Adrenal gland (tissue), 12 donors: ENCODE data around the gene SIM2. TPM values are rescaled to one million over a fixed set of nuclear protein-coding genes. Genes with fewer than 3 reads are reported as not detected.

Experiments used
- DNase-seq, 7 donors: peaks; one replicate each; pipeline ENCODE4 v3.0.0-alpha.2; 2019 to 2020
- H3K27ac ChIP-seq, 5 donors: fragments of 200-600 bp; sonication (generic) in 4 of 5; 1 replicate in 3 of 5; 2 replicates in 2 of 5; pipeline versions ENCODE4 v1.5.1 to v1.8.0; 2016 to 2020; ENCODE audit warnings: mild to moderate bottlenecking in 1 of 5
- H3K27me3 ChIP-seq: fragments of 200-600 bp; 2 replicates; pipeline ENCODE4 v1.8.0; 2021
- H3K36me3 ChIP-seq, 2 donors: fragments of 200-600 bp; replicated peaks in 1 of 2; 1 replicate in 1 of 2; 2 replicates in 1 of 2; pipeline versions ENCODE4 v1.5.1 to v1.8.0; 2018 to 2022
- H3K4me1 ChIP-seq, 2 donors: fragments of 200-600 bp; replicated peaks in 1 of 2; 1 replicate in 1 of 2; 2 replicates in 1 of 2; pipeline versions ENCODE4 v1.5.1 to v1.8.0; 2018 to 2021
- H3K4me3 ChIP-seq, 4 donors: fragments of 200-600 bp; sonication (generic) in 3 of 4; one replicate each; pipeline ENCODE4 v1.5.1; 2016 to 2018
- H3K9me3 ChIP-seq, 3 donors: fragments of 200-600 bp; sonication (generic) in 1 of 3; replicated peaks in 1 of 3; 1 replicate in 2 of 3; 2 replicates in 1 of 3; pipeline versions ENCODE4 v1.5.1 to v1.8.0; 2016 to 2021
- POLR2A ChIP-seq, 2 donors: fragments of 450-650 bp; IDR thresholded peaks; one replicate each; pipeline ENCODE4 v1.6.1; 2017; ENCODE audit warnings: antibody characterized with exemption in 2 of 2, mild to moderate bottlenecking in 2 of 2, moderate library complexity in 1 of 2
- WGBS, 4 donors: extraction: QIAGEN DNeasy Blood & Tissue Kit in 2 of 4; methylation state at CpG; one replicate each; pipeline versions ENCODE4 v1.1.5 to v1.1.7; 2013 to 2017; 5-methylcytosine and 5-hydroxymethylcytosine counted together
- intact Hi-C, 2 donors: fragments of 100-400 bp; cut with DNase I; formaldehyde crosslinking; loops; one replicate each; pipeline versions ENCODE4 v1.14.1 to v1.15.0; 2022 to 2023
- polyA plus RNA-seq, 3 donors: library from polyadenylated mRNA; stranded (reverse); fragments of 200-250 nt in 2 of 3; fragments of 350-450 nt in 1 of 3; fragmentation: Illumina TruSeq in 1 of 3; extraction: RNeasy Lipid Tissue Mini Kit (QIAGEN cat#74804) in 1 of 3; gene quantifications; one replicate each; pipeline ENCODE4 v1.2.3, GENCODE V29; 2013 to 2014
- total RNA-seq, 9 donors: library from RNA; depleted of rRNA in 4 of 9; stranded (reverse); fragments of >200 nt in 4 of 9; fragments of 120-200 nt in 1 of 9; fragmentation: NEBNext Ultra II Directional in 1 of 9; extraction: Animal tissue kit (Norgen Biotek cat#: 25700) in 1 of 9; gene quantifications; one replicate each; pipeline versions ENCODE4 v1.1.0 to v1.2.4, GENCODE V29; 2013 to 2023
- TF ChIP-seq, protein P1 (sequence below), 6 experiments: fragments of 450-650 bp in 4 of 6; fragments of 200-600 bp in 2 of 6; sonication (generic) in 1 of 6; IDR thresholded peaks; 1 replicate in 5 of 6; 2 replicates in 1 of 6; pipeline versions ENCODE4 v1.5.1 to v1.8.0; 2016 to 2021; ENCODE audit warnings: antibody characterized with exemption in 6 of 6, mild to moderate bottlenecking in 2 of 6, moderate library complexity in 1 of 6
- donor health status: healthy with polysubstance abuse.
- donor health status: Bipolar disorder and iron deficiency.
- donor health status: DM: yes; HTN: yes; CAD: no.
- donor health status: DM: no; HTN: no; CAD: no.
- donor health status: DM: no; HTN: no; CAD: no.
- donor health status: DM: yes; HTN: yes; CAD: no.

SIM2 gene
- total and polyA plus RNA-seq, 12 donors: 0.03 to 0.55 (median 0.15) TPM; not detected in 5

DNA sequence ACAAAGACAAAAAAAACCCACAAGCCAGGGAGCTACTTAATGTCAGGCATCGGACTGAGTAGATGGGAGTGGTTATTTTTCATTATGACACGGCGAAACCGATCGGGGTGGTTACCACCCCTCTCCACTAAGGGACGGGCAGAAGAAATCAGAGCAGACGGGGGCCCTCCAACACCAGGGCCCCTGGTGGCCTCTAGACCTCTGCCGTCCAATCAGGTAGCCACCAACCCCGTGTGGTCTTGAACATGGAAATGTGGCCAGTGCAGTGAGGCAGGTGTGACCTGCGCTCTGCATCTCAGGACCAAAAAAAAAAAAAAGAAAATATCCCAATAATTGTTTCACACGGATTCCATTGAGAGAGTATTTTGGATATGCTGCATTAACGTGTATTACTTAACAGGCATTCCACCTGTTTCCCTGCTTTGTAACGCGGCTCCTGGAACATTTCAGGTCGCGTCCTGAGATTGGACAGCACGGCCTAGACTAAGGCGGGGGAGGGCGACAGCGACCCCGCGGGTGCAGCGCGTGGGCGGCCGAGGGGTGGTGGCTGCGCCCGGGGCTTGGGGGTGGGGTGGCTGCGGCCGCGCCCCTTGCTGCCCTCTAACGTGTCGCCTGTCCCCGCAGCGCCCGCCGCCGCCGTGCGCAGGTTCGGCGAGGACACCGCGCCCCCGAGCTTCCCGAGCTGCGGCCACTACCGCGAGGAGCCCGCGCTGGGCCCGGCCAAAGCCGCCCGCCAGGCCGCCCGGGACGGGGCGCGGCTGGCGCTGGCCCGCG lies 48.3 kb downstream of the SIM2 start:
- intact Hi-C loops: loop anchor here (5.0 to 10.0 kb wide), 2 partner anchors 110 to 178 kb away; no protein-coding TSS in a partner anchor
- H3K27me3 ChIP-seq: peaks cover 5% of the 10 kb centered on the region
- peaks cover 0 to 3% of the 10 kb centered on the region in 2 donors for H3K4me1 ChIP-seq
- no peak overlapping the region for H3K27ac ChIP-seq
- TF ChIP-seq, protein P1, sequence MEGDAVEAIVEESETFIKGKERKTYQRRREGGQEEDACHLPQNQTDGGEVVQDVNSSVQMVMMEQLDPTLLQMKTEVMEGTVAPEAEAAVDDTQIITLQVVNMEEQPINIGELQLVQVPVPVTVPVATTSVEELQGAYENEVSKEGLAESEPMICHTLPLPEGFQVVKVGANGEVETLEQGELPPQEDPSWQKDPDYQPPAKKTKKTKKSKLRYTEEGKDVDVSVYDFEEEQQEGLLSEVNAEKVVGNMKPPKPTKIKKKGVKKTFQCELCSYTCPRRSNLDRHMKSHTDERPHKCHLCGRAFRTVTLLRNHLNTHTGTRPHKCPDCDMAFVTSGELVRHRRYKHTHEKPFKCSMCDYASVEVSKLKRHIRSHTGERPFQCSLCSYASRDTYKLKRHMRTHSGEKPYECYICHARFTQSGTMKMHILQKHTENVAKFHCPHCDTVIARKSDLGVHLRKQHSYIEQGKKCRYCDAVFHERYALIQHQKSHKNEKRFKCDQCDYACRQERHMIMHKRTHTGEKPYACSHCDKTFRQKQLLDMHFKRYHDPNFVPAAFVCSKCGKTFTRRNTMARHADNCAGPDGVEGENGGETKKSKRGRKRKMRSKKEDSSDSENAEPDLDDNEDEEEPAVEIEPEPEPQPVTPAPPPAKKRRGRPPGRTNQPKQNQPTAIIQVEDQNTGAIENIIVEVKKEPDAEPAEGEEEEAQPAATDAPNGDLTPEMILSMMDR (IDR thresholded peaks at IDR 0.05): no peak
- no peak for TF ChIP-seq POLR2A (IDR thresholded peaks at IDR 0.05)
- WGBS, 4 donors: 10 to 45% (median 21%) methylated on average over 16 to 62 of the region's 62 CpGs
- no peaks in the 10 kb centered on the region for H3K36me3 ChIP-seq
- no peaks in the 10 kb centered on the region for H3K9me3 ChIP-seq
- peak in 1 of 7 donors; percentile 20 for DNase-seq
- H3K4me3 ChIP-seq: peak overlapping the region in 2 of 4 donors; percentile 9 to 51

DNA sequence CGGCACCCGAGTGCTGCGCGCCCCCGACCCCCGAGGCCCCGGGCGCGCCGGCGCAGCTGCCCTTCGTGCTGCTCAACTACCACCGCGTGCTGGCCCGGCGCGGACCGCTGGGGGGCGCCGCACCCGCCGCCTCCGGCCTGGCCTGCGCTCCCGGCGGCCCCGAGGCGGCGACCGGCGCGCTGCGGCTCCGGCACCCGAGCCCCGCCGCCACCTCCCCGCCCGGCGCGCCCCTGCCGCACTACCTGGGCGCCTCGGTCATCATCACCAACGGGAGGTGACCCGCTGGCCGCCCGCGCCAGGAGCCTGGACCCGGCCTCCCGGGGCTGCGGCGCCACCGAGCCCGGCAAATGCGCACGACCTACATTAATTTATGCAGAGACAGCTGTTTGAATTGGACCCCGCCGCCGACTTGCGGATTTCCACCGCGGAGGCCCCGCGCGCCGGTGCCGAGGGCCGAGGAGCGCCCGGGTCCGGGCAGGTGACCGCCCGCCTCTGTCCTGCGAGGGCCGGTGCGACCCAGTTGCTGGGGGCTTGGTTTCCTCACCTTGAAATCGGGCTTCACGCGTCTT lies 49.0 kb downstream of the SIM2 start:
- WGBS, 4 donors: 4 to 71% (median 18%) methylated on average over 3 to 80 of the region's 80 CpGs
- no peak for TF ChIP-seq POLR2A (IDR thresholded peaks at IDR 0.05)
- TF ChIP-seq, protein P1 (IDR thresholded peaks at IDR 0.05): peak in 1 of 6 experiments; percentile 59
- Histone ChIP-seq H3K4me1 (peaks cover 0 to 3% of the 10 kb centered on the region in 2 donors), H3K27me3 (peaks cover 5% of the 10 kb centered on the region), H3K27ac (no peak overlapping the region), H3K36me3 (no peaks in the 10 kb centered on the region), H3K4me3 (peak overlapping the region in 2 of 4 donors; percentile 32 to 68), H3K9me3 (no peaks in the 10 kb centered on the region)
- peak; percentile 29 to 69 (median 49) for DNase-seq
- intact Hi-C loops: loop anchor here (5.0 to 10.0 kb wide), 2 partner anchors 109 to 177 kb away; no protein-coding TSS in a partner anchor

DNA sequence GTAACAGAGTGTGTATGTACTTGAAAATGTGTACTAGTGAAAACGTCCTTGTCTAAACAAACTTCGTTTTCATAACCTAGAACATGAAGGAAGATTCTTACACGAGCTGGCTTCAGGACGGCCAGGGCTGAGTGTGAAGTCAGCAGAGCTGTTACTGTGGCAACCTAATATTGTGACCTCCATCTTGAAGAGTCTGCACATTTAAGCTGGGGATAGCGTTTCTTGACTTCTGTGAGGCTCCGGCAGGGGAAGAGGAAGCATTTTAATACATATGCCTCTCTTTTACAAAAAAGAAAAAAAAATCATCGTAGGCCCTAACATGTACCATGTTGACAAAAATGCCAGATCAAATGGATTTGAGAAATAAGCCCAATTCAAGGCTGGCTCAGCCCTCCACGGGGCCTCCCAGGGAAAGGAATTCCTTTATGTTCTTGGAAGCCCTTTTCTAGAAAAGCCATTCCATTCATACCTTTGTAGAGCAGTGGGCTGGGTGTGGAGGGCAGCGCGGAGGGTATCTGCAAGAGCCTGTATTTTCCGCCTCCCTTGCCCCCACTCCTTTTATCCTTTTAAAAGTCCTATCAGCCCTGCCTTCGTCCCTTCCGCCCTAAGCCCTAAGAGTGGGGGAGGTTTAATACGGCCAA lies 51.1 kb downstream of the SIM2 start:
- 87 to 92% (median 89%) methylated on average over 14 of the region's 14 CpGs for WGBS, 4 donors
- TF ChIP-seq, protein P1 (IDR thresholded peaks at IDR 0.05): no peak
- TF ChIP-seq POLR2A (IDR thresholded peaks at IDR 0.05): no peak
- H3K36me3 ChIP-seq: no peaks in the 10 kb centered on the region
- H3K4me1 ChIP-seq: peaks cover 0 to 3% of the 10 kb centered on the region in 2 donors
- no peak overlapping the region for H3K4me3 ChIP-seq
- no peaks in the 10 kb centered on the region for H3K9me3 ChIP-seq
- DNase-seq: no peak
- peaks cover 5% of the 10 kb centered on the region for H3K27me3 ChIP-seq
- no peak overlapping the region for H3K27ac ChIP-seq
- intact Hi-C loops: loop anchor here (5.0 to 10.0 kb wide), 2 partner anchors 107 to 175 kb away; no protein-coding TSS in a partner anchor

GRCh38 chr21:36750576-36750959 lies 51.7 kb downstream of the SIM2 start:
- no peak overlapping the region for H3K27ac ChIP-seq

More at GRCh38 chr21:36750576-36750959, 51.7 kb downstream of the SIM2 start:
- Histone ChIP-seq H3K4me3 (no peak overlapping the region), H3K36me3 (no peaks in the 10 kb centered on the region), H3K27me3 (peaks cover 5% of the 10 kb centered on the region), H3K4me1 (peaks cover 0 to 3% of the 10 kb centered on the region in 2 donors), H3K9me3 (no peaks in the 10 kb centered on the region)
- no peak for TF ChIP-seq POLR2A (IDR thresholded peaks at IDR 0.05)
- TF ChIP-seq, protein P1 (IDR thresholded peaks at IDR 0.05): no peak
- no peak for DNase-seq
- intact Hi-C loops: no loop called here
- WGBS, 4 donors: 93 to 98% (median 97%) methylated on average over 2 of the region's 2 CpGs
